GM12878 (cell line): Measurements from ENCODE around the gene KAZN. TPM values are rescaled to one million over a fixed set of nuclear protein-coding genes. Genes with fewer than 3 reads are reported as not detected.

ENCODE experiments used
- ATAC-seq: fragments of 200-7000 bp; cut with Tn5 transposase; 3 replicates; pipeline ENCODE4 v1.9.1; 2020; ENCODE audit warnings: mild to moderate bottlenecking, moderate library complexity
- BruUV-seq: library from RNA; stranded (reverse); fragments of 400-500 nt; replicated peaks from 2 replicates; lab custom pipeline; 2021; lab: Mats Ljungman, UMichigan
- CTCF ChIA-PET: fragments of 300-600 bp; sonication (Branson Sonifier 250); formaldehyde crosslinking; extraction: SDS; loops from one replicate; lab custom pipeline; 2021; ENCODE audit warnings: inconsistent platforms; lab: Yijun Ruan, JAX
- POLR2A ChIA-PET: fragments of 350-600 bp; formaldehyde crosslinking; extraction: SDS; loops from one replicate; lab custom pipeline; 2021; ENCODE audit warnings: inconsistent platforms; lab: Charles Lee
- RAD21 ChIA-PET: fragments of 300-600 bp; sonication (Branson Sonifier 250); formaldehyde crosslinking; loops from one replicate; lab custom pipeline; 2023; ENCODE audit warnings: antibody characterized with exemption; ENCODE audit not compliant: unreplicated experiment; lab: Charles Lee
- SMC1A ChIA-PET: fragments of 300-600 bp; sonication (Branson Sonifier 250); formaldehyde crosslinking; loops from one replicate; lab custom pipeline; 2023; ENCODE audit not compliant: unreplicated experiment, uncharacterized antibody; lab: Charles Lee
- DNase-seq: peaks from one replicate; pipeline ENCODE4 v3.0.0-alpha.2; 2011; ENCODE audit warnings: low read depth, low spot score
- FAIRE-seq: peaks from 3 replicates; lab custom pipeline; 2011; peaks lifted over from hg19 to GRCh38; lab: Jason Lieb, UNC
- H2AFZ ChIP-seq: 2 replicates; pipeline ENCODE4 v1.6.0; 2011; ENCODE audit warnings: low read depth, low read length, control low read depth; ENCODE audit not compliant: control insufficient read depth
- H3K27ac ChIP-seq: 2 replicates; pipeline ENCODE4 v1.5.1; 2011; ENCODE audit warnings: control low read depth; ENCODE audit not compliant: control insufficient read depth, insufficient read depth
- H3K27me3 ChIP-seq, 2 experiments: replicated peaks in 1 of 2; 2 replicates each; pipeline versions ENCODE4 v1.6.0 to v1.6.1; 2011; ENCODE audit warnings: low read length in 1 of 2; ENCODE audit not compliant: control insufficient read depth in 2 of 2, insufficient read depth in 2 of 2
- H3K36me3 ChIP-seq, 2 experiments: 2 replicates each; pipeline ENCODE4 v1.5.1; 2011; ENCODE audit warnings: low read length in 1 of 2; ENCODE audit not compliant: control insufficient read depth in 2 of 2, insufficient read depth in 2 of 2
- H3K4me1 ChIP-seq: 2 replicates; pipeline ENCODE4 v1.6.1; 2011; ENCODE audit warnings: mild to moderate bottlenecking, low read length, moderate library complexity, mixed read lengths; ENCODE audit not compliant: control insufficient read depth, insufficient read depth
- H3K4me2 ChIP-seq: 2 replicates; pipeline ENCODE4 v1.6.0; 2011; ENCODE audit warnings: control low read depth; ENCODE audit not compliant: control insufficient read depth, insufficient read depth
- H3K4me3 ChIP-seq: fragments of 200-600 bp; sonication (generic); 2 replicates; pipeline ENCODE4 v1.5.1; 2016
- H3K79me2 ChIP-seq: 2 replicates; pipeline ENCODE4 v1.6.0; 2011; ENCODE audit warnings: low read length; ENCODE audit not compliant: control insufficient read depth, insufficient read depth
- H3K9ac ChIP-seq: 2 replicates; pipeline ENCODE4 v1.8.0; 2011; ENCODE audit warnings: low read length, control low read depth, mixed read lengths; ENCODE audit not compliant: control insufficient read depth, insufficient read depth
- H3K9me3 ChIP-seq: replicated peaks from 3 replicates; pipeline ENCODE4 v1.5.1; 2011; ENCODE audit warnings: mild to moderate bottlenecking, low read length; ENCODE audit not compliant: control insufficient read depth, insufficient read depth
- H4K20me1 ChIP-seq: 2 replicates; pipeline ENCODE4 v1.6.0; 2011; ENCODE audit not compliant: control insufficient read depth, insufficient read depth
- BACH1 ChIP-seq: fragments of 450-650 bp; IDR thresholded peaks from 2 replicates; pipeline ENCODE4 v1.6.1; 2017; ENCODE audit warnings: mild to moderate bottlenecking, borderline replicate concordance
- BRCA1 ChIP-seq: IDR thresholded peaks from 2 replicates; pipeline ENCODE4 v1.6.1; 2011; ENCODE audit warnings: low read depth, low read length, improper control_type of control experiment
- CHD4 ChIP-seq: fragments of 200-600 bp; sonication (generic); IDR thresholded peaks from 2 replicates; pipeline ENCODE4 v1.6.1; 2016; ENCODE audit warnings: mild to moderate bottlenecking
- CREB1 ChIP-seq: IDR thresholded peaks from 2 replicates; pipeline ENCODE4 v1.6.1; 2012; ENCODE audit warnings: low read depth, mild to moderate bottlenecking, inconsistent platforms
- IKZF1 ChIP-seq: fragments of 450-650 bp; conservative IDR thresholded peaks from 2 replicates; pipeline ENCODE4 v1.6.1; 2017; ENCODE audit warnings: antibody characterized with exemption, mild to moderate bottlenecking
- KDM1A ChIP-seq: fragments of 200-600 bp; sonication (generic); IDR thresholded peaks from 2 replicates; pipeline ENCODE4 v1.6.1; 2016; ENCODE audit warnings: borderline replicate concordance
- KLF5 ChIP-seq: fragments of 450-650 bp; IDR thresholded peaks from 2 replicates; pipeline ENCODE4 v1.6.1; 2014; ENCODE audit warnings: mild to moderate bottlenecking; ENCODE audit not compliant: partially characterized antibody
- MXI1 ChIP-seq: fragments of 150-350 bp; IDR thresholded peaks from 2 replicates; pipeline ENCODE4 v1.6.1; 2011; ENCODE audit warnings: low read depth, mild to moderate bottlenecking, inconsistent platforms, low read length, improper control_type of control experiment
- MYC ChIP-seq: IDR thresholded peaks from 2 replicates; pipeline ENCODE4 v1.6.1; 2011; ENCODE audit warnings: mild to moderate bottlenecking, low read length, moderate library complexity, inconsistent platforms; ENCODE audit not compliant: insufficient read depth, insufficient replicate concordance, insufficient read length, severe bottlenecking
- NFYB ChIP-seq: IDR thresholded peaks from 2 replicates; pipeline ENCODE4 v1.6.1; 2011; ENCODE audit warnings: low read depth, mild to moderate bottlenecking, low read length, improper control_type of control experiment, moderate library complexity; ENCODE audit not compliant: insufficient read depth
- NRF1 ChIP-seq: conservative IDR thresholded peaks from 2 replicates; pipeline ENCODE4 v1.6.1; 2011; ENCODE audit warnings: mild to moderate bottlenecking, low read depth, low read length, improper control_type of control experiment
- RFX5 ChIP-seq: IDR thresholded peaks from 2 replicates; pipeline ENCODE4 v1.6.1; 2011; ENCODE audit warnings: low read depth, low read length, improper control_type of control experiment
- STAT1 ChIP-seq: fragments of 450-650 bp; conservative IDR thresholded peaks from 2 replicates; pipeline ENCODE4 v1.6.1; 2014; ENCODE audit warnings: antibody characterized with exemption, mild to moderate bottlenecking
- YY1 ChIP-seq: IDR thresholded peaks from 2 replicates; pipeline ENCODE4 v1.6.1; 2011; ENCODE audit warnings: low read depth, mild to moderate bottlenecking, low read length
- ZNF274 ChIP-seq: IDR thresholded peaks from one replicate; pipeline ENCODE4 v1.8.0; 2011; ENCODE audit not compliant: insufficient read length, insufficient read depth
- ZNF384 ChIP-seq: IDR thresholded peaks from 2 replicates; pipeline ENCODE4 v1.6.1; 2012; ENCODE audit warnings: low read depth, mild to moderate bottlenecking, low read length, improper control_type of control experiment, borderline replicate concordance
- WGBS: methylation state at CpG from one replicate; pipeline ENCODE4 v1.1.6; 2016; ENCODE audit warnings: low lambda C conversion rate; ENCODE audit not compliant: insufficient replicate concordance, insufficient coverage; ENCODE audit errors: missing lambda C conversion rate; 5-methylcytosine and 5-hydroxymethylcytosine counted together
- in situ Hi-C: fragments of 300-500 bp; cut with MboI; formaldehyde crosslinking; loops from 9 replicates; pipeline ENCODE4 v1.14.3; 2018; ENCODE audit warnings: mixed read lengths
- intact Hi-C: fragments of 100-400 bp; cut with micrococcal nuclease; formaldehyde crosslinking; loops from one replicate; pipeline ENCODE4 v1.14.2; 2022; ENCODE audit not compliant: unreplicated experiment
- polyA plus RNA-seq, 11 experiments: library from polyadenylated mRNA; depleted of rRNA in 4 of 11; unstranded in 6 of 11; stranded (reverse) in 5 of 11; fragments of >200 nt; fragmentation: Nextera tagmentation in 4 of 11; fragmentation: Illumina TruSeq in 1 of 11; extraction: Ambion mirVana in 4 of 11; extraction: Trizol in 1 of 11; gene quantifications; 1 replicate in 1 of 11; 2 replicates in 10 of 11; pipeline versions ENCODE4 v1.2.1 to v1.2.3, GENCODE V29; 2011 to 2016; ENCODE audit warnings: inconsistent platforms in 2 of 11, missing spikeins in 2 of 11, low read depth in 1 of 11
- total RNA-seq, 4 experiments: library from RNA; depleted of rRNA in 3 of 4; stranded (reverse); fragments of >200 nt in 3 of 4; fragmentation: Illumina TruSeq in 1 of 4; extraction: Trizol in 1 of 4; gene quantifications; 2 replicates each; pipeline versions ENCODE4 v1.2.1 to v1.2.3, GENCODE V29; 2013 to 2021
- TF ChIP-seq, protein P1 (sequence below): fragments of 150-350 bp; IDR thresholded peaks from 2 replicates; pipeline ENCODE4 v1.6.1; 2016; ENCODE audit warnings: low read depth, low read length
- TF ChIP-seq, protein P2 (sequence below): fragments of 450-650 bp; IDR thresholded peaks from 2 replicates; pipeline ENCODE4 v1.6.1; 2018; ENCODE audit warnings: mild to moderate bottlenecking, low read depth, moderate library complexity; ENCODE audit not compliant: partially characterized antibody
- TF ChIP-seq, protein P3 (sequence below): fragments of 450-650 bp; IDR thresholded peaks from 2 replicates; pipeline ENCODE4 v1.6.1; 2014; ENCODE audit warnings: mild to moderate bottlenecking
- TF ChIP-seq, protein P4 (sequence below): IDR thresholded peaks from 2 replicates; pipeline ENCODE4 v1.6.1; 2012; ENCODE audit warnings: low read depth, low read length, improper control_type of control experiment

KAZN gene
- total and polyA plus RNA-seq, 10 of the 15 experiments (the other 5 are each of a cell fraction or from before 2014, with no cell fraction given): 0.72 to 4.0 (median 1.2) TPM

DNA sequence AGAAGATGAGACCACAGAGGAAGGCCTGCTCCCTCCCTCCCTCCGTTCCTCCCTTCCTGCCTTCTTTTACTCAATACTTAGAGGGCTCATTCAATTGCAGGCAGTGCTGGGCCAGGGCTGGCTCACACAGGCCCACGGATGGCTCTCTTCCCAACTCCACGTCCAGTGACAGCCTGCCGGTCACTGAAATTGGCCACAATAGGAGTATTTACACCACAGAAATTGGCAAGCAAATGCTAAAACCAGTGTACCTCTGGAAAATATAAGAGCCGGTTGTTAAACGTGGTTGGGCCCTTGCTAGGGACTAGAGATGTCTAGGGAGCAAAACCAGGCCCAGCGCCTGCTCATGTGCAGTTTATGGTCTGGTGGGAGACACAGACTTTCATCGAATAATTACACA, 482.6 kb downstream of the KAZN start:
- RAD21 ChIA-PET: no interaction called here
- Histone ChIP-seq H3K36me3 (no peaks in the 10 kb centered on the region), H2AFZ (no peak overlapping the region), H3K27me3 (peaks cover 0 to 3% of the 10 kb centered on the region in 2 experiments; a peak in 2 of 4 replicates), H3K27ac (no peak overlapping the region), H3K79me2 (no peaks in the 10 kb centered on the region), H3K4me2 (no peak overlapping the region), H3K4me1 (no peaks in the 10 kb centered on the region), H3K9ac (no peak overlapping the region), H3K9me3 (no peaks in the 10 kb centered on the region), H4K20me1 (no peaks in the 10 kb centered on the region), H3K4me3 (no peak overlapping the region)
- TF ChIP-seq, protein P1, sequence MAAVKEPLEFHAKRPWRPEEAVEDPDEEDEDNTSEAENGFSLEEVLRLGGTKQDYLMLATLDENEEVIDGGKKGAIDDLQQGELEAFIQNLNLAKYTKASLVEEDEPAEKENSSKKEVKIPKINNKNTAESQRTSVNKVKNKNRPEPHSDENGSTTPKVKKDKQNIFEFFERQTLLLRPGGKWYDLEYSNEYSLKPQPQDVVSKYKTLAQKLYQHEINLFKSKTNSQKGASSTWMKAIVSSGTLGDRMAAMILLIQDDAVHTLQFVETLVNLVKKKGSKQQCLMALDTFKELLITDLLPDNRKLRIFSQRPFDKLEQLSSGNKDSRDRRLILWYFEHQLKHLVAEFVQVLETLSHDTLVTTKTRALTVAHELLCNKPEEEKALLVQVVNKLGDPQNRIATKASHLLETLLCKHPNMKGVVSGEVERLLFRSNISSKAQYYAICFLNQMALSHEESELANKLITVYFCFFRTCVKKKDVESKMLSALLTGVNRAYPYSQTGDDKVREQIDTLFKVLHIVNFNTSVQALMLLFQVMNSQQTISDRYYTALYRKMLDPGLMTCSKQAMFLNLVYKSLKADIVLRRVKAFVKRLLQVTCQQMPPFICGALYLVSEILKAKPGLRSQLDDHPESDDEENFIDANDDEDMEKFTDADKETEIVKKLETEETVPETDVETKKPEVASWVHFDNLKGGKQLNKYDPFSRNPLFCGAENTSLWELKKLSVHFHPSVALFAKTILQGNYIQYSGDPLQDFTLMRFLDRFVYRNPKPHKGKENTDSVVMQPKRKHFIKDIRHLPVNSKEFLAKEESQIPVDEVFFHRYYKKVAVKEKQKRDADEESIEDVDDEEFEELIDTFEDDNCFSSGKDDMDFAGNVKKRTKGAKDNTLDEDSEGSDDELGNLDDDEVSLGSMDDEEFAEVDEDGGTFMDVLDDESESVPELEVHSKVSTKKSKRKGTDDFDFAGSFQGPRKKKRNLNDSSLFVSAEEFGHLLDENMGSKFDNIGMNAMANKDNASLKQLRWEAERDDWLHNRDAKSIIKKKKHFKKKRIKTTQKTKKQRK: no peak
- TF ChIP-seq STAT1: no peak
- no peak for TF ChIP-seq CREB1
- TF ChIP-seq KDM1A: no peak
- TF ChIP-seq, protein P2, sequence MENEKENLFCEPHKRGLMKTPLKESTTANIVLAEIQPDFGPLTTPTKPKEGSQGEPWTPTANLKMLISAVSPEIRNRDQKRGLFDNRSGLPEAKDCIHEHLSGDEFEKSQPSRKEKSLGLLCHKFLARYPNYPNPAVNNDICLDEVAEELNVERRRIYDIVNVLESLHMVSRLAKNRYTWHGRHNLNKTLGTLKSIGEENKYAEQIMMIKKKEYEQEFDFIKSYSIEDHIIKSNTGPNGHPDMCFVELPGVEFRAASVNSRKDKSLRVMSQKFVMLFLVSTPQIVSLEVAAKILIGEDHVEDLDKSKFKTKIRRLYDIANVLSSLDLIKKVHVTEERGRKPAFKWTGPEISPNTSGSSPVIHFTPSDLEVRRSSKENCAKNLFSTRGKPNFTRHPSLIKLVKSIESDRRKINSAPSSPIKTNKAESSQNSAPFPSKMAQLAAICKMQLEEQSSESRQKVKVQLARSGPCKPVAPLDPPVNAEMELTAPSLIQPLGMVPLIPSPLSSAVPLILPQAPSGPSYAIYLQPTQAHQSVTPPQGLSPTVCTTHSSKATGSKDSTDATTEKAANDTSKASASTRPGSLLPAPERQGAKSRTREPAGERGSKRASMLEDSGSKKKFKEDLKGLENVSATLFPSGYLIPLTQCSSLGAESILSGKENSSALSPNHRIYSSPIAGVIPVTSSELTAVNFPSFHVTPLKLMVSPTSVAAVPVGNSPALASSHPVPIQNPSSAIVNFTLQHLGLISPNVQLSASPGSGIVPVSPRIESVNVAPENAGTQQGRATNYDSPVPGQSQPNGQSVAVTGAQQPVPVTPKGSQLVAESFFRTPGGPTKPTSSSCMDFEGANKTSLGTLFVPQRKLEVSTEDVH: no peak
- TF ChIP-seq MXI1: no peak
- no peak for TF ChIP-seq NFYB
- no peak for TF ChIP-seq ZNF384
- TF ChIP-seq, protein P3, sequence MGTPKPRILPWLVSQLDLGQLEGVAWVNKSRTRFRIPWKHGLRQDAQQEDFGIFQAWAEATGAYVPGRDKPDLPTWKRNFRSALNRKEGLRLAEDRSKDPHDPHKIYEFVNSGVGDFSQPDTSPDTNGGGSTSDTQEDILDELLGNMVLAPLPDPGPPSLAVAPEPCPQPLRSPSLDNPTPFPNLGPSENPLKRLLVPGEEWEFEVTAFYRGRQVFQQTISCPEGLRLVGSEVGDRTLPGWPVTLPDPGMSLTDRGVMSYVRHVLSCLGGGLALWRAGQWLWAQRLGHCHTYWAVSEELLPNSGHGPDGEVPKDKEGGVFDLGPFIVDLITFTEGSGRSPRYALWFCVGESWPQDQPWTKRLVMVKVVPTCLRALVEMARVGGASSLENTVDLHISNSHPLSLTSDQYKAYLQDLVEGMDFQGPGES: no peak
- no peak for TF ChIP-seq MYC
- no peak for TF ChIP-seq KLF5
- TF ChIP-seq RFX5: no peak
- TF ChIP-seq ZNF274: no peak
- TF ChIP-seq YY1: no peak
- TF ChIP-seq CHD4: no peak
- TF ChIP-seq BACH1: no peak
- no peak for TF ChIP-seq IKZF1
- no peak for TF ChIP-seq NRF1
- no peak for TF ChIP-seq BRCA1
- TF ChIP-seq, protein P4, sequence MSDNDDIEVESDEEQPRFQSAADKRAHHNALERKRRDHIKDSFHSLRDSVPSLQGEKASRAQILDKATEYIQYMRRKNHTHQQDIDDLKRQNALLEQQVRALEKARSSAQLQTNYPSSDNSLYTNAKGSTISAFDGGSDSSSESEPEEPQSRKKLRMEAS: no peak
- WGBS: 29% methylated on average over 8 of the region's 8 CpGs
- CTCF ChIA-PET: no interaction called here
- FAIRE-seq (no peak), ATAC-seq (no peak), DNase-seq (no peak)
- in situ Hi-C loops: no loop called here
- SMC1A ChIA-PET: no interaction called here
- intact Hi-C loops: no loop called here
- POLR2A ChIA-PET: no interaction called here
- no TSS peak for BruUV-seq
